GM20000 (cell line): ENCODE data around the gene MYO7B.
A peak's percentile ranks its signal among the peaks of the same experiment; 100 is the strongest.

Source experiments
- DNase-seq: peaks from one replicate; pipeline ENCODE4 v3.0.0; 2012; ENCODE audit warnings: low spot score
- CTCF ChIP-seq: IDR thresholded peaks from 2 replicates; pipeline ENCODE4 v1.5.1; 2012; ENCODE audit warnings: mild to moderate bottlenecking, control low read depth; ENCODE audit errors: extremely low read depth, missing control alignments

MYO7B gene

GRCh38 chr2:127560201-127560930 is 24.9 kb downstream of the MYO7B start:
- TF ChIP-seq CTCF = no peak
- no peak for DNase-seq

GRCh38 chr2:127560931-127561280 is 25.4 kb downstream of the MYO7B start:
- TF ChIP-seq CTCF = no peak
- DNase-seq = no peak

- no peak for DNase-seq
- no peak for TF ChIP-seq CTCF
These were observed 25.9 kb downstream of the MYO7B start for GRCh38 chr2:127561371-127561770.

- DNase-seq = no peak
- no peak for TF ChIP-seq CTCF
These were observed 27.5 kb downstream of the MYO7B start for GRCh38 chr2:127562936-127563335.

- peak; percentile 89 for DNase-seq
- TF ChIP-seq CTCF = no peak
These were observed 28.3 kb downstream of the MYO7B start for GRCh38 chr2:127563458-127564428.

- DNase-seq = no peak
- TF ChIP-seq CTCF = no peak
These were observed 29.2 kb downstream of the MYO7B start for GRCh38 chr2:127564429-127565260.
